ENCODE results near the gene PDE3A.
"Not testable (repeated sequence)": the region's sequence is repeated elsewhere in the genome, so short reads cannot be mapped to it uniquely, and the experiment has no call there.

Gene PDE3A

DNA sequence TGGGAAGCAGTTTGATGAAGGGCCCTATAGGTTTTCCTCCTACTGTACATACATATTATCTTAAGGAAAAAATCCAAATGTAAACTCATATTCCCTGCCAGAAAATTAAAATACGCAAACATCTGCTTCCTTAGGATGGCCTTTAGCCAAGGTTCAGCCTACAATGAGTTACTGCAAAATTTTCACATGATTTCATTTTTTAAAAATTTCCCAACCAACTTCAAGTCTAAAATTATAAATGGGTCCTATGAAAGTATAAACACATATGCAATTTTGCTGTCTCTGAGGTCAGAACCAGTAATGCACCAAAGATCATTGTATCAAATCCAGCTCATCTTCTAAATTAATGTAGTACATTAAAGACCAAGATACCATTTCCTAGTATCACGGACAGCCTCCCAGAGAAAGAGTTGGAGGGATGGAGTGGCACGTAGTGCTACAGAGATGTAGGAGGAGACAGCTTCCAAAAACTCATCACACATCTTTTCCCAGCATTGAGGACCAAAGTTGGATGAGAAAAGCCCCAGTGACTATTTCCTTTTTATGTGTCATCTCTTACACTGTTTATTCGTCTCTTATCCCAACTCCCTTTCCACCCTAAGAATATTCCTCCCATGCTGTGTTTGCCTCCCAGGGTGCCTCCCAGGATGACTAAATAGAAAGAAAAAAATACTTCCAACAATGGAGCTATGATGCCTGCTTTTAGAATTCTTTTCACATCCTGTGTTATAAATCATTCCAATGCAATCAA, 234.5 kb downstream of the PDE3A start:
- Histone ChIP-seq H3K9me3 (ENCODE audit: control insufficient read depth in 1 of 2, low read length in 2 of 2) (no peaks in the 10 kb centered on the region), H3K9ac (ENCODE audit: low read depth in 1 of 2, low read length in 2 of 2) (no peak overlapping the region), H3K4me1 (ENCODE audit: control insufficient read depth in 1 of 2, insufficient read depth in 2 of 2, low read length in 2 of 2) (no peaks in the 10 kb centered on the region), H3K36me3 (ENCODE audit: control insufficient read depth in 1 of 2, insufficient read depth in 2 of 2, low read length in 2 of 2) (no peaks in the 10 kb centered on the region), H3K4me3 (ENCODE audit: low read depth in 1 of 2, low read length in 2 of 2) (no peak overlapping the region), H3K27me3 (ENCODE audit: control insufficient read depth in 1 of 2, insufficient read depth in 2 of 2, low read length in 2 of 2) (no peaks in the 10 kb centered on the region), H3K27ac (ENCODE audit: low read depth, low read length) (no peak overlapping the region)

DNA sequence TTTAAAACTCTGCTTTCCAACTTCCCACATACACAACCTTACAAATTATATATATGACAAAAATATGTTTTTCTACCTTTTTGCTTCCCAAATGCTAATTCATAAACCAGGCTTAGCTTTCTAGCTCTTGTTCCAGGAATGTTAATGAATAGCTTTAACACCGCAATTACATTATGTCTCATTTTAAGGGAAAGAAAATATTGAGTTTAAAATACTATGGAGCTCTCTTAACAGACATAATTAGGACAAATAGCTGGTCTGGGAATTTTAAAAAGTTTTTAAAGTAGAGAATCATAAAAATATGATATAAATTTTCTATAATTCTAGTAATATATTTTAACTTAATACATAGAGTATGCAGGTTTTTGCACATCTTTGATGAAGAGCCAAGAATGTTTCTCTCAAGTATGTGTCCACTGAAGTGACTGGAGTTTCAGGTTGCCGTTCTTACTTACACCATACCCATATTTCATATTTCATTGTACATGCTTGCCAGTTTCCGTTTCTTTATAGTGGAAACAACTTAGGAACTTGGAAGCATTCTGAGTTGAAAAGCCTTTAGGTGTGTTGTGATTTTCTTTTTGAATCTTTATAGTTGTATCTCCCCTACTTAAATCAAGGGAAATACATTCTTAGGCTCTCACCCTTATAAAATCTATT, 236.2 kb downstream of the PDE3A start:
- Histone ChIP-seq H3K4me1 (ENCODE audit: control insufficient read depth in 1 of 2, insufficient read depth in 2 of 2, low read length in 2 of 2) (no peaks in the 10 kb centered on the region), H3K27ac (ENCODE audit: low read depth, low read length) (no peak overlapping the region), H3K9ac (ENCODE audit: low read depth in 1 of 2, low read length in 2 of 2) (no peak overlapping the region), H3K27me3 (ENCODE audit: control insufficient read depth in 1 of 2, insufficient read depth in 2 of 2, low read length in 2 of 2) (no peaks in the 10 kb centered on the region), H3K36me3 (ENCODE audit: control insufficient read depth in 1 of 2, insufficient read depth in 2 of 2, low read length in 2 of 2) (no peaks in the 10 kb centered on the region), H3K4me3 (ENCODE audit: low read depth in 1 of 2, low read length in 2 of 2) (no peak overlapping the region), H3K9me3 (ENCODE audit: control insufficient read depth in 1 of 2, low read length in 2 of 2) (no peaks in the 10 kb centered on the region)

DNA sequence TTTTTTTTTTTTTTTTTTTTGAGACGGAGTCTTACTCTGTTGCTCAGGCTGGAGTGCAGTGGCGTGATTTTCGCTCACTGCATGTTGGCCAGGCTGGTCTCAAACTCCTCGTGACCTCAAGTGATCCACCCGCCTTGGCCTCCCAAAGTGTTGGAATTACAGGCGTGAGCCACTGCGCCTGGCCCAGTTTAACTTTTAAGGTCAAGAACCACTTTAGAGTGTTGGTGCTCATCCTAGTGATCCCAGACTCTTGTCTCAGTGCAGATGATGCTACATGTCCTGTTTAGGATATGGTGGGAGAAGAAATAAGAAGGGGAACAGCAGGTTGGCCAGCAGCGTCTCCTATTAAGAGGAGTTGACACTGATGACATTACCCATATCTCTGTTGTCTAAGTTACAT, 246.7 kb downstream of the PDE3A start:
- H3K27me3 ChIP-seq (ENCODE audit: control insufficient read depth in 1 of 2, insufficient read depth in 2 of 2, low read length in 2 of 2); H3K9ac ChIP-seq (ENCODE audit: low read depth in 1 of 2, low read length in 2 of 2); H3K27ac ChIP-seq (ENCODE audit: low read depth, low read length); H3K4me3 ChIP-seq (ENCODE audit: low read depth in 1 of 2, low read length in 2 of 2); H3K36me3 ChIP-seq (ENCODE audit: control insufficient read depth in 1 of 2, insufficient read depth in 2 of 2, low read length in 2 of 2); H3K4me1 ChIP-seq (ENCODE audit: control insufficient read depth in 1 of 2, insufficient read depth in 2 of 2, low read length in 2 of 2); H3K9me3 ChIP-seq (ENCODE audit: control insufficient read depth in 1 of 2, low read length in 2 of 2): not testable (repeated sequence)

DNA sequence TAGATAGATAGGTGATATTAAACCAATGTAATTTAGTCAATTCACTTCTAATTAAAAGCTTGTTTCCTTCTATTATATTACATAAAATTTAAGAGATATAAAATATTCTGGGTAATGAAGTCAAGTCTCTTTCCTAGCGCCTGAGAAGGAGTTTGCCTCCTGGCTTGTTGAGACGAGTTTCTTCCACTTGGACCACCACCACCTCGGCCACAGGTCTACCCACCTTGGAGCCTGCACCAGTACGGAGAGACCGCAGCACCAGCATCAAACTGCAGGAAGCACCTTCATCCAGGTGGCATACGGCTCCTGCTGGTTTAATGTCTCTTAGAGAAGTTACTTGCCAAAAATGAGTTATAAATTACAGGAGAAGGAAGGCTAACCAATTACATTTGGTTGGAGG, 247.8 kb downstream of the PDE3A start:
- Histone ChIP-seq H3K36me3 (ENCODE audit: control insufficient read depth in 1 of 2, insufficient read depth in 2 of 2, low read length in 2 of 2) (peaks cover 0 to 6% of the 10 kb centered on the region in 2 donors), H3K4me3 (ENCODE audit: low read depth in 1 of 2, low read length in 2 of 2) (no peak overlapping the region), H3K9me3 (ENCODE audit: control insufficient read depth in 1 of 2, low read length in 2 of 2) (no peaks in the 10 kb centered on the region), H3K9ac (ENCODE audit: low read depth in 1 of 2, low read length in 2 of 2) (no peak overlapping the region), H3K27me3 (ENCODE audit: control insufficient read depth in 1 of 2, insufficient read depth in 2 of 2, low read length in 2 of 2) (no peaks in the 10 kb centered on the region), H3K4me1 (ENCODE audit: control insufficient read depth in 1 of 2, insufficient read depth in 2 of 2, low read length in 2 of 2) (no peaks in the 10 kb centered on the region), H3K27ac (ENCODE audit: low read depth, low read length) (no peak overlapping the region)

DNA sequence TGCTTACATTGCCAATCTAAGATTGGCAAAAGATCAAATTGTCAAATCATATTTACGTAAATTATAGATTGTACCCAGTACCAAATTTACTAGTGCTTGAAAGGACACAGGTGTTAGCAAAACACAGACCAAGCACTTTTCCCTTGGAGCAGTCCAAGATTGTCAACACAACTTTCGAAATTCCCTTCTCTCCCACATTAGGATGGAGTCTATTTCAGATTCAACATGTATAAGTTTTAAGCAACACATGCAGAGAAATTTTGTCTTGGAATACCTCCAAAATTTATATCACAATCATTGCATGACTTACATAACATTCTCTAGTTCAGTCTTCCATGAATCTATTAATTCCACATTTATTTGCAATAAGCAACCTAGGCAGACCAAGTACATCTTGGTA, 251.9 kb downstream of the PDE3A start:
- no peak overlapping the region for H3K9ac ChIP-seq (ENCODE audit: low read depth in 1 of 2, low read length in 2 of 2)

DNA sequence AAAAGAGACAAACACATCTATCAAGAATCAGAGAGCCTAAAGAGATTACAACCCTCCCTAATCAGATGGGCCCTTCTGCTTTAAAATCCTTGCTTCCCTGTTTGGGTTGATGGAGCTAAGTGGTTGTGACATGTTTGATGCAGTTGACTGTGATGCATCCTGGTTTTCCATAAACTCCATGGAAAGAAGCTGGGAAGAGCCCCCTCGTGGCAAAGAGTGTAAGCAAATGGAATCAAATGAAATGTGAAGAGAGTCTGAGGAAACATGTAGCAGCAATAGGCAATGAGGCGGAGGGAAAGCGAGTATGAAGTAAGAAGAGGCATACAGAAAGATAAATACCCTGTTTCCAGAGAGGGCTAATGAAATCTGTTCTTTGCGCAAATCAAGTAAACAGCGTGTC, 256.4 kb downstream of the PDE3A start:
- Histone ChIP-seq H3K4me3 (ENCODE audit: low read depth in 1 of 2, low read length in 2 of 2) (no peak overlapping the region), H3K9ac (ENCODE audit: low read depth in 1 of 2, low read length in 2 of 2) (no peak overlapping the region), H3K27ac (ENCODE audit: low read depth, low read length) (no peak overlapping the region), H3K27me3 (ENCODE audit: control insufficient read depth in 1 of 2, insufficient read depth in 2 of 2, low read length in 2 of 2) (no peaks in the 10 kb centered on the region), H3K36me3 (ENCODE audit: control insufficient read depth in 1 of 2, insufficient read depth in 2 of 2, low read length in 2 of 2) (no peaks in the 10 kb centered on the region), H3K4me1 (ENCODE audit: control insufficient read depth in 1 of 2, insufficient read depth in 2 of 2, low read length in 2 of 2) (no peaks in the 10 kb centered on the region), H3K9me3 (ENCODE audit: control insufficient read depth in 1 of 2, low read length in 2 of 2) (no peaks in the 10 kb centered on the region)

More for the DNA sequence above, 251.9 kb downstream of the PDE3A start:
- H3K36me3 ChIP-seq (ENCODE audit: control insufficient read depth in 1 of 2, insufficient read depth in 2 of 2, low read length in 2 of 2): peaks cover 0 to 6% of the 10 kb centered on the region in 2 donors
- H3K27me3 ChIP-seq (ENCODE audit: control insufficient read depth in 1 of 2, insufficient read depth in 2 of 2, low read length in 2 of 2): no peaks in the 10 kb centered on the region
- H3K9me3 ChIP-seq (ENCODE audit: control insufficient read depth in 1 of 2, low read length in 2 of 2): no peaks in the 10 kb centered on the region
- H3K27ac ChIP-seq (ENCODE audit: low read depth, low read length): no peak overlapping the region
- H3K4me3 ChIP-seq (ENCODE audit: low read depth in 1 of 2, low read length in 2 of 2): no peak overlapping the region
- no peaks in the 10 kb centered on the region for H3K4me1 ChIP-seq (ENCODE audit: control insufficient read depth in 1 of 2, insufficient read depth in 2 of 2, low read length in 2 of 2)

DNA sequence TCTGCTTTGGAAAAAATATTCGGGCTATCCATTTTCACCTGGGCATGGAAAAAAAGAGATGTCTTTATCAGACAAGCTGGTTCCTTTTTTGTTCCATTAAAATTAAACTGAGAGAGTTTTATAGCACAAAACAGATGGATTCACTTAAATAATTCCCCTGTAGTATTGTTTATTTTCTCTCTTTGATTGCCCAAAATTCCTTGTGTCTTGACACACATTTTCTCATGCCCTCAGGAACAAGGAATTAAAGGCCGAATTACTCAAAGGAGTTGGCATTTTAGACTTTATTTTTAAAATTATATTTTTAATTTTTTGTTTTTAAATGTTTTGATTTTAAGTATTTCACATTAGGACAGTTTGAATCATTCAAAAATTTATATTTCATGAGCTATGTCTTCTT, 257.2 kb downstream of the PDE3A start:
- H3K9ac ChIP-seq (ENCODE audit: low read depth in 1 of 2, low read length in 2 of 2): no peak overlapping the region
- no peaks in the 10 kb centered on the region for H3K4me1 ChIP-seq (ENCODE audit: control insufficient read depth in 1 of 2, insufficient read depth in 2 of 2, low read length in 2 of 2)
- no peaks in the 10 kb centered on the region for H3K9me3 ChIP-seq (ENCODE audit: control insufficient read depth in 1 of 2, low read length in 2 of 2)
- no peak overlapping the region for H3K27ac ChIP-seq (ENCODE audit: low read depth, low read length)
- no peaks in the 10 kb centered on the region for H3K36me3 ChIP-seq (ENCODE audit: control insufficient read depth in 1 of 2, insufficient read depth in 2 of 2, low read length in 2 of 2)
- no peak overlapping the region for H3K4me3 ChIP-seq (ENCODE audit: low read depth in 1 of 2, low read length in 2 of 2)
- no peaks in the 10 kb centered on the region for H3K27me3 ChIP-seq (ENCODE audit: control insufficient read depth in 1 of 2, insufficient read depth in 2 of 2, low read length in 2 of 2)

DNA sequence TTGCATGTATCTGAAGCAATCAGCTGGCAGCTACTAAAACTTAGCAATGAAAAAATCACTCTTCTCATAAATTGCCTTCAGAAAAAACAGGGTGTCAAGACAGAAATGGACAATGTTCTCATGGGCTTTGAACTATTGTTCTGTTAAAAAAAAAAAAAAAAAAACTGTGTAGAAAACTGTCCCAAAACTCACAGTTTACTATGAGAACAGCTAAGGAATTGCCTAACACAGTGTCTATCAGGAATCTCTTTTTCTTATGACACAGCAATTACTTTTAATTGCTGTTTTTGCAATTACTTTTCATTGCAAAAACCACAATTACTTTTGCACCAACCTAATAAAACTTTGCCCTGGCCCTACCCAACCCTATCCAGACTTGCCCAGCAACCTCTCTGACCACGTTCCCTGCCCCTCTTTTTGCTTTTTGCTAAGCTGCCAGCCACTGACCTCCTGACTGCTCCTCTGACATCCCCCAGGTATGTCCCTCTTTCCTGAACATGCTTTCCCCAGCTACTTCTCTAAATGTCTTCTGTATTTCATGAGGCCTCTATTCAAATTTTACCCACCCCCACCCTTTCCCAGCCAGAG, 258.8 kb downstream of the PDE3A start:
- H3K27me3 ChIP-seq (ENCODE audit: control insufficient read depth in 1 of 2, insufficient read depth in 2 of 2, low read length in 2 of 2): no peaks in the 10 kb centered on the region
- no peak overlapping the region for H3K4me3 ChIP-seq (ENCODE audit: low read depth in 1 of 2, low read length in 2 of 2)
- H3K27ac ChIP-seq (ENCODE audit: low read depth, low read length): no peak overlapping the region
- no peaks in the 10 kb centered on the region for H3K36me3 ChIP-seq (ENCODE audit: control insufficient read depth in 1 of 2, insufficient read depth in 2 of 2, low read length in 2 of 2)
- H3K9me3 ChIP-seq (ENCODE audit: control insufficient read depth in 1 of 2, low read length in 2 of 2): no peaks in the 10 kb centered on the region
- no peaks in the 10 kb centered on the region for H3K4me1 ChIP-seq (ENCODE audit: control insufficient read depth in 1 of 2, insufficient read depth in 2 of 2, low read length in 2 of 2)
- H3K9ac ChIP-seq (ENCODE audit: low read depth in 1 of 2, low read length in 2 of 2): no peak overlapping the region

DNA sequence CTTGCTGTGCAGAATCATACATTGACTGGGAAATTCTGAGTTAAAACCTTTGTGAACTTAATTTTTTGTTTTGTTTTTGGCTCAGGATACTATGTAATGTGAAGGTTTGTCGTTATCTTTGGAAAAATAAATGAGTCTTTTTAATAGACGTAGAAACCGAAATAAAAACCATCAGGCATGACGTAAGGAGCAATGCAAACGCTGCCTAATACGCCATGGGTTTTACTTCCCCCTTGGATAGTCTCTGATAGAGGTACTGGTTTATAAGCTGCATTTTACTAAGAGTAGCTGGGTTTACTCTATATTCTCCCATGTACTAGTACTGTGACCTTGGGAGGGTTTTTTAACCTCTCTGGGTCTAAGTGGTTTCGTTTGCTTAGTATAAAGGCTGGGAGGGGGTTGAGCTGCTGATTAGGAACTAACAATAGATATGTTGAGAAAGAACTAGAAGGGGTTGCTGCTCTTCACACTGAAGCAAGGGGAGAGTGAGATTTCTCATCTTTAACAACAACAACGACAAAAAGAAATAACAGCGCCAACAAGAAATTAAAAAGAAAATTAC, 260.0 kb downstream of the PDE3A start:
- no peaks in the 10 kb centered on the region for H3K9me3 ChIP-seq (ENCODE audit: control insufficient read depth in 1 of 2, low read length in 2 of 2)
- H3K27ac ChIP-seq (ENCODE audit: low read depth, low read length): no peak overlapping the region
- H3K27me3 ChIP-seq (ENCODE audit: control insufficient read depth in 1 of 2, insufficient read depth in 2 of 2, low read length in 2 of 2): no peaks in the 10 kb centered on the region
- H3K4me1 ChIP-seq (ENCODE audit: control insufficient read depth in 1 of 2, insufficient read depth in 2 of 2, low read length in 2 of 2): no peaks in the 10 kb centered on the region
- H3K9ac ChIP-seq (ENCODE audit: low read depth in 1 of 2, low read length in 2 of 2): no peak overlapping the region
- no peak overlapping the region for H3K4me3 ChIP-seq (ENCODE audit: low read depth in 1 of 2, low read length in 2 of 2)
- no peaks in the 10 kb centered on the region for H3K36me3 ChIP-seq (ENCODE audit: control insufficient read depth in 1 of 2, insufficient read depth in 2 of 2, low read length in 2 of 2)

DNA sequence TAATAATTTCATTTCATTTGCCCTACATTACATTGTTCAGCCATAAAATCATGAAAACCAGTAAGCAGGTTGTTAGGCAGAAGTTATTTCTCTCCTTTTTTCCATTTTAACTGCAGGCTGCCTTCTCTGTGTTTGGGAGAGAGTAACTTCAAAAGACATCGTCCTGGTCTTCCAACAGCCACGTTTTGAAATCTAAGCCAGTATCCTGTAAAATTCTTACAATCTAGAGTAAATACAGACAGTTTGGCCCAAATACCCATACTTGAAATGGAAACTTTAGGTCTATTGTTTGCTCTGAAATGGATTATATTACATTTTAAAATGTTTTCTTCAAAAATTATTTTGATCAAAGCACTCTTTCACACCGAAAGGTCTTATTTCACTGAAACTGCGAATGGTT, 260.7 kb downstream of the PDE3A start:
- H3K27ac ChIP-seq (ENCODE audit: low read depth, low read length): no peak overlapping the region

More for the DNA sequence above, 260.7 kb downstream of the PDE3A start:
- Histone ChIP-seq H3K36me3 (ENCODE audit: control insufficient read depth in 1 of 2, insufficient read depth in 2 of 2, low read length in 2 of 2) (no peaks in the 10 kb centered on the region), H3K4me3 (ENCODE audit: low read depth in 1 of 2, low read length in 2 of 2) (no peak overlapping the region), H3K9me3 (ENCODE audit: control insufficient read depth in 1 of 2, low read length in 2 of 2) (no peaks in the 10 kb centered on the region), H3K27me3 (ENCODE audit: control insufficient read depth in 1 of 2, insufficient read depth in 2 of 2, low read length in 2 of 2) (no peaks in the 10 kb centered on the region), H3K4me1 (ENCODE audit: control insufficient read depth in 1 of 2, insufficient read depth in 2 of 2, low read length in 2 of 2) (no peaks in the 10 kb centered on the region), H3K9ac (ENCODE audit: low read depth in 1 of 2, low read length in 2 of 2) (no peak overlapping the region)
